OCI-LY1 (cell line): ENCODE results near the gene ENDOU.

Experiments
- H2AFZ ChIP-seq: fragments of 200-600 bp; sonication (generic), shearing (Covaris generic); 2 replicates; pipeline ENCODE4 v1.6.0; 2014; ENCODE audit warnings: antibody characterized with exemption, mild to moderate bottlenecking, low read length
- H3F3A ChIP-seq: fragments of 200-600 bp; sonication (generic), shearing (Covaris generic); 2 replicates; pipeline ENCODE4 v1.6.0; 2014; ENCODE audit warnings: mild to moderate bottlenecking, antibody characterized with exemption, low read length, moderate library complexity; ENCODE audit not compliant: insufficient read depth
- H3K27ac ChIP-seq: fragments of 200-600 bp; sonication (generic); 2 replicates; pipeline ENCODE4 v1.5.1; 2014; ENCODE audit warnings: low read length, mixed run types, mild to moderate bottlenecking, low read depth; ENCODE audit not compliant: poor library complexity, severe bottlenecking
- H3K27me3 ChIP-seq: fragments of 200-600 bp; sonication (generic); 2 replicates; pipeline ENCODE4 v1.6.0; 2014; ENCODE audit warnings: antibody characterized with exemption, mild to moderate bottlenecking, low read length, moderate library complexity; ENCODE audit not compliant: insufficient read depth
- H3K36me3 ChIP-seq: fragments of 200-600 bp; sonication (generic); 2 replicates; pipeline ENCODE4 v1.6.1; 2014; ENCODE audit warnings: mild to moderate bottlenecking, antibody characterized with exemption, low read length, moderate library complexity, mixed read lengths; ENCODE audit not compliant: insufficient read depth
- H3K4me1 ChIP-seq: fragments of 200-600 bp; sonication (generic); 2 replicates; pipeline ENCODE4 v1.5.1; 2014; ENCODE audit warnings: mild to moderate bottlenecking, low read length, moderate library complexity; ENCODE audit not compliant: insufficient read depth, severe bottlenecking
- H3K4me2 ChIP-seq: fragments of 200-600 bp; sonication (generic), shearing (Covaris generic); 2 replicates; pipeline ENCODE4 v1.6.1; 2014; ENCODE audit warnings: low read length
- H3K4me3 ChIP-seq: fragments of 200-600 bp; sonication (generic); 2 replicates; pipeline ENCODE4 v1.5.1; 2014; ENCODE audit warnings: low read length, low read depth, mild to moderate bottlenecking, mixed read lengths; ENCODE audit not compliant: poor library complexity, severe bottlenecking
- H3K79me2 ChIP-seq: fragments of 200-600 bp; shearing (Covaris generic); 2 replicates; pipeline ENCODE4 v1.6.1; 2016; ENCODE audit warnings: mixed run types, low read length, mixed read lengths; ENCODE audit not compliant: insufficient read depth
- H3K9ac ChIP-seq: fragments of 200-600 bp; sonication (generic), shearing (Covaris generic); 2 replicates; pipeline ENCODE4 v1.6.1; 2014; ENCODE audit warnings: mild to moderate bottlenecking, low read length, mixed read lengths
- H3K9me2 ChIP-seq: fragments of 200-600 bp; sonication (generic), shearing (Covaris generic); 2 replicates; pipeline ENCODE4 v1.6.1; 2014; ENCODE audit warnings: low read depth, mild to moderate bottlenecking, low read length, mixed read lengths
- H3K9me3 ChIP-seq: fragments of 200-600 bp; shearing (Covaris generic); 2 replicates; pipeline ENCODE4 v1.6.1; 2014; ENCODE audit warnings: low read length, mixed read lengths
- H4K20me1 ChIP-seq: fragments of 200-600 bp; sonication (generic), shearing (Covaris generic); 2 replicates; pipeline ENCODE4 v1.6.0; 2016; ENCODE audit warnings: mild to moderate bottlenecking, low read length; ENCODE audit not compliant: insufficient read depth
- CTCF ChIP-seq: fragments of 200-600 bp; sonication (generic), shearing (Covaris generic); IDR thresholded peaks from 2 replicates; pipeline ENCODE4 v1.5.1; 2017; ENCODE audit warnings: mild to moderate bottlenecking, antibody characterized with exemption, low read length, moderate library complexity, mixed read lengths
- EZH2 ChIP-seq: fragments of 200-600 bp; sonication (generic), shearing (Covaris generic); IDR thresholded peaks from 2 replicates; pipeline ENCODE4 v1.8.0; 2017; ENCODE audit warnings: borderline replicate concordance, mixed run types, mild to moderate bottlenecking, antibody characterized with exemption, low read length, moderate library complexity, mixed read lengths

ENDOU gene

GRCh38 chr12:47709237-47709636 lies 16.1 kb downstream of the ENDOU start:
- Histone ChIP-seq H3K9ac (no peak overlapping the region; the same call in 1 of the 2 replicates), H3K9me2 (no peaks in the 10 kb centered on the region), H3K27me3 (no peaks in the 10 kb centered on the region), H3K4me3 (no peak overlapping the region), H3K9me3 (no peaks in the 10 kb centered on the region), H3F3A (no peaks in the 10 kb centered on the region), H3K36me3 (no peaks in the 10 kb centered on the region), H3K4me1 (peaks cover 51% of the 10 kb centered on the region), H3K27ac (peak overlapping the region; percentile 55), H3K4me2 (peak overlapping the region; percentile 32; the same call in 1 of the 2 replicates), H2AFZ (no peak overlapping the region), H3K79me2 (peaks cover 17% of the 10 kb centered on the region), H4K20me1 (no peaks in the 10 kb centered on the region)
- TF ChIP-seq CTCF (no peak), EZH2 (no peak)

- Histone ChIP-seq H3F3A (no peaks in the 10 kb centered on the region), H3K36me3 (peaks cover 7% of the 10 kb centered on the region; the same call in 1 of the 2 replicates), H3K4me2 (peak overlapping the region; percentile 85), H3K9me3 (no peaks in the 10 kb centered on the region), H3K27me3 (no peaks in the 10 kb centered on the region), H3K4me1 (peaks cover 63% of the 10 kb centered on the region), H4K20me1 (no peaks in the 10 kb centered on the region), H3K27ac (peak overlapping the region; percentile 55), H3K79me2 (peaks cover 28% of the 10 kb centered on the region), H2AFZ (no peak overlapping the region), H3K4me3 (peak overlapping the region; percentile 89), H3K9me2 (no peaks in the 10 kb centered on the region), H3K9ac (peak overlapping the region; percentile 96; the same call in 1 of the 2 replicates)
- TF ChIP-seq EZH2 = no peak
- TF ChIP-seq CTCF = no peak
Measured at GRCh38 chr12:47707905-47708543, 17.3 kb downstream of the ENDOU start.

GRCh38 chr12:47707355-47707754 lies 17.9 kb downstream of the ENDOU start:
- H3K27ac ChIP-seq = peak overlapping the region; percentile 5
- H3K9ac ChIP-seq = peak overlapping the region; percentile 96
- H2AFZ ChIP-seq = no peak overlapping the region
- peak overlapping the region; percentile 85 for H3K4me2 ChIP-seq
- H3K36me3 ChIP-seq = peaks cover 10% of the 10 kb centered on the region; the same call in 1 of the 2 replicates
- no peaks in the 10 kb centered on the region; the same call in 1 of the 2 replicates for H3F3A ChIP-seq
- peaks cover 34% of the 10 kb centered on the region for H3K79me2 ChIP-seq
- no peak for TF ChIP-seq CTCF
- no peak for TF ChIP-seq EZH2
- H3K9me2 ChIP-seq = no peaks in the 10 kb centered on the region
- H3K4me1 ChIP-seq = peaks cover 64% of the 10 kb centered on the region
- peak overlapping the region; percentile 89 for H3K4me3 ChIP-seq
- no peaks in the 10 kb centered on the region for H3K27me3 ChIP-seq
- H4K20me1 ChIP-seq = no peaks in the 10 kb centered on the region
- H3K9me3 ChIP-seq = no peaks in the 10 kb centered on the region
